HepG2 (cell line): Measurements from ENCODE around the gene GSDMA. TPM values are rescaled to one million over a fixed set of nuclear protein-coding genes. Genes with fewer than 3 reads are reported as not detected.

ENCODE experiments used
- ASH2L ChIP-seq: fragments of 300-600, 200-600 bp; sonication (generic); IDR thresholded peaks from 2 replicates; pipeline ENCODE4 v1.7.0; 2017; ENCODE audit warnings: low read depth, mild to moderate bottlenecking, moderate library complexity, mixed read lengths, low read length; ENCODE audit not compliant: insufficient read length
- ATF3 ChIP-seq: sonication (generic); formaldehyde crosslinking; IDR thresholded peaks from 2 replicates; pipeline ENCODE4 v1.4.0; 2020; ENCODE audit warnings: missing genetic modification reagents
- ATF7 ChIP-seq, 2 experiments: fragments of 450-650 bp in 1 of 2; sonication (generic) in 1 of 2; formaldehyde crosslinking in 1 of 2; IDR thresholded peaks; 2 replicates each; pipeline versions ENCODE4 v1.4.0 to v1.6.1; 2016 to 2020; ENCODE audit warnings: antibody characterized with exemption in 1 of 2, mild to moderate bottlenecking in 1 of 2, missing genetic modification reagents in 1 of 2
- CBFB ChIP-seq: sonication (generic); formaldehyde crosslinking; IDR thresholded peaks from 2 replicates; pipeline ENCODE4 v1.4.0; 2020; ENCODE audit warnings: missing genetic modification reagents
- GZF1 ChIP-seq: sonication (generic); formaldehyde crosslinking; IDR thresholded peaks from 2 replicates; pipeline ENCODE4 v1.5.1; 2020; ENCODE audit warnings: mild to moderate bottlenecking, missing genetic modification reagents
- HIC2 ChIP-seq: sonication (generic); formaldehyde crosslinking; IDR thresholded peaks from 2 replicates; pipeline ENCODE4 v1.9.0; 2022; ENCODE audit warnings: low read depth, missing genetic modification reagents
- MAFF ChIP-seq: IDR thresholded peaks from 2 replicates; pipeline ENCODE4 v1.6.1; 2011; ENCODE audit warnings: low read depth, low read length, improper control_type of control experiment
- NCOA5 ChIP-seq: sonication (generic); formaldehyde crosslinking; IDR thresholded peaks from 2 replicates; pipeline ENCODE4 v1.4.0; 2020; ENCODE audit warnings: missing genetic modification reagents
- NFAT5 ChIP-seq: sonication (generic); formaldehyde crosslinking; IDR thresholded peaks from 2 replicates; pipeline ENCODE4 v1.4.0; 2020; ENCODE audit warnings: missing genetic modification reagents
- PPARG ChIP-seq: conservative IDR thresholded peaks from 2 replicates; pipeline ENCODE4 v1.6.1; 2016; ENCODE audit warnings: missing biosample characterization, missing genetic modification reagents
- PTBP1 ChIP-seq: fragments of 200-400 bp; formaldehyde crosslinking; IDR thresholded peaks from 2 replicates; pipeline ENCODE4 v1.6.1; 2018; ENCODE audit warnings: low read length, low read depth; ENCODE audit not compliant: poor library complexity, severe bottlenecking
- SATB2 ChIP-seq: sonication (generic); formaldehyde crosslinking; IDR thresholded peaks from 2 replicates; pipeline ENCODE4 v1.5.0; 2020; ENCODE audit warnings: missing genetic modification reagents
- SIN3A ChIP-seq: IDR thresholded peaks from 2 replicates; pipeline ENCODE4 v1.6.1; 2011; ENCODE audit warnings: low read depth, mild to moderate bottlenecking, control low read depth, low read length, borderline replicate concordance
- SMYD3 ChIP-seq: sonication (generic); formaldehyde crosslinking; IDR thresholded peaks from 2 replicates; pipeline ENCODE4 v1.8.1; 2023; ENCODE audit warnings: mild to moderate bottlenecking, missing genetic modification reagents
- SP140L ChIP-seq: sonication (generic); formaldehyde crosslinking; IDR thresholded peaks from 2 replicates; pipeline ENCODE4 v1.4.0; 2020; ENCODE audit warnings: missing genetic modification reagents, borderline replicate concordance
- SRY ChIP-seq: sonication (generic); formaldehyde crosslinking; IDR thresholded peaks from 2 replicates; pipeline ENCODE4 v1.8.0; 2022; ENCODE audit warnings: mild to moderate bottlenecking, missing genetic modification reagents
- TBP ChIP-seq: sonication (generic); formaldehyde crosslinking; IDR thresholded peaks from 2 replicates; pipeline ENCODE4 v1.5.0; 2020; ENCODE audit warnings: missing genetic modification reagents
- TBX2 ChIP-seq: sonication (generic); formaldehyde crosslinking; IDR thresholded peaks from 2 replicates; pipeline ENCODE4 v1.5.0; 2020; ENCODE audit warnings: missing genetic modification reagents, mild to moderate bottlenecking, borderline replicate concordance
- ZKSCAN1 ChIP-seq: fragments of 150-350 bp; IDR thresholded peaks from 2 replicates; pipeline ENCODE4 v1.6.1; 2014; ENCODE audit warnings: low read length
- ZNF263 ChIP-seq: sonication (generic); formaldehyde crosslinking; IDR thresholded peaks from 2 replicates; pipeline ENCODE4 v1.4.0; 2020; ENCODE audit warnings: missing genetic modification reagents
- ZNF343 ChIP-seq: sonication (generic); formaldehyde crosslinking; IDR thresholded peaks from 2 replicates; pipeline ENCODE4 v1.4.0; 2020; ENCODE audit warnings: mild to moderate bottlenecking, missing genetic modification reagents
- ZNF891 ChIP-seq: sonication (generic); formaldehyde crosslinking; IDR thresholded peaks from 2 replicates; pipeline ENCODE4 v1.5.0; 2020; ENCODE audit warnings: mild to moderate bottlenecking, missing genetic modification reagents
- polyA plus RNA-seq, 8 experiments: library from polyadenylated mRNA; depleted of rRNA in 3 of 8; stranded (reverse) in 7 of 8; unstranded in 1 of 8; fragments of >200 nt; fragmentation: Illumina TruSeq in 4 of 8; extraction: Trizol in 4 of 8; gene quantifications; 2 replicates each; pipeline versions ENCODE4 v1.2.1 to v1.2.3, GENCODE V29; 2011 to 2016; ENCODE audit warnings: low read depth in 4 of 8, missing spikeins in 1 of 8, mixed read lengths in 1 of 8; ENCODE audit not compliant: insufficient read depth in 1 of 8
- total RNA-seq, 5 experiments: library from RNA; depleted of rRNA; stranded (reverse); fragments of >200 nt; fragmentation: Illumina TruSeq; extraction: Trizol; gene quantifications; 2 replicates each; pipeline ENCODE4 v1.2.3, GENCODE V29; 2016; ENCODE audit warnings: low read depth in 1 of 5

Gene GSDMA
- total and polyA plus RNA-seq, 2 of the 13 experiments (the other 11 are each of a cell fraction or from before 2014, with no cell fraction given), result not detected

- TF ChIP-seq SMYD3 (CRISPR knock-in tag) (no peak), PPARG (CRISPR knock-in tag) (no peak), HIC2 (no peak), ATF7 (IDR thresholded peaks at IDR 0.05) (no peak), ATF7 (CRISPR knock-in tag; IDR thresholded peaks at IDR 0.05) (no peak), ZNF343 (CRISPR knock-in tag) (no peak), ZKSCAN1 (no peak), ATF3 (CRISPR knock-in tag) (no peak), ZNF891 (CRISPR knock-in tag) (no peak), SRY (CRISPR knock-in tag) (no peak), ASH2L (no peak), NFAT5 (no peak), SIN3A (0 out of 2 replicates have a peak, but pooled peaks have one; percentile 63), PTBP1 (no peak), SP140L (CRISPR knock-in tag) (no peak), ZNF263 (CRISPR knock-in tag) (no peak), GZF1 (CRISPR knock-in tag) (no peak), TBP (no peak), CBFB (no peak), SATB2 (CRISPR knock-in tag) (no peak), MAFF (no peak), TBX2 (CRISPR knock-in tag) (0 out of 2 replicates have a peak, but pooled peaks have one; percentile 6), NCOA5 (no peak)
Measured at GRCh38 chr17:39952680-39953470, 9.9 kb upstream of the GSDMA start (continued).
